ENCODE measurements around the gene C3orf49.

The C3orf49 gene

DNA sequence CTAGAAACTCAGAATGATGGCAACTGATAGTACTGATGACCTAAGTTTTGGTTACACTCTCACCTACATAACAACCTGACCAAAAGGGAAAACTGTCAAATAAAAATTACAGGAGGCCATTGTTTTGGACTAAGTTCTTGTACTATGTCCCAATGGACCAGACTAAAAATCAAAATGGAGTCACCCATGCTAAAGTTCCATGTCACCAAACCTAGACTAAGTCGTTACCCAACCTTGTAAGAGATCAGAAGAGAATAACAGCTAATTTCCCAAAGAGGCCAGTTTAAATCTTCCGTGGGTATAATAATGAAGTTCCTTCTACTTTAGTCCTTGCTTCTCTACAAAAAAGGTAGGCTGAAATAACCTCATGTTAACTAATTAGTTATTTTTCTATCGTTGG lies 32.2 kb downstream of the C3orf49 start:
- DNase-seq (ENCODE audit: low spot score): no peak

DNA sequence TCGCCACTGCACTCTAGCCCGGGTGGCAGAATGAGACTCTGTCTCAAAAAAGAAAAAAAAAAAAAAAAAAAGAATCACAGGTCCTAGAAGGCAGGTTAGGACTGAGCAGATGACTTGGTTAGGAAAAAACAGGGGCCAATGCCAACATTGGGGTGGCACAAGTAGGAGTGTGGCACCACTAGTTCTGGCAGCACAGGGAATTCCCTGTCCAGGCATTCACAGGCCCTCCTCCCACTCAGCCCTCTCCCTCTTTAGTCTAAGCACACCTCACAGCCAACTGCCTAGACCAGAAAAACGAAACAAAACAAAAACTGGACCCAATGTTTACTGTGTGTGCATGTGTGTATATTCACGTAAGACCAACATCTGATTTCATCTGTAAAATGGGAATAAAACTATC lies 34.0 kb downstream of the C3orf49 start:
- no peak for DNase-seq (ENCODE audit: low spot score)

DNA sequence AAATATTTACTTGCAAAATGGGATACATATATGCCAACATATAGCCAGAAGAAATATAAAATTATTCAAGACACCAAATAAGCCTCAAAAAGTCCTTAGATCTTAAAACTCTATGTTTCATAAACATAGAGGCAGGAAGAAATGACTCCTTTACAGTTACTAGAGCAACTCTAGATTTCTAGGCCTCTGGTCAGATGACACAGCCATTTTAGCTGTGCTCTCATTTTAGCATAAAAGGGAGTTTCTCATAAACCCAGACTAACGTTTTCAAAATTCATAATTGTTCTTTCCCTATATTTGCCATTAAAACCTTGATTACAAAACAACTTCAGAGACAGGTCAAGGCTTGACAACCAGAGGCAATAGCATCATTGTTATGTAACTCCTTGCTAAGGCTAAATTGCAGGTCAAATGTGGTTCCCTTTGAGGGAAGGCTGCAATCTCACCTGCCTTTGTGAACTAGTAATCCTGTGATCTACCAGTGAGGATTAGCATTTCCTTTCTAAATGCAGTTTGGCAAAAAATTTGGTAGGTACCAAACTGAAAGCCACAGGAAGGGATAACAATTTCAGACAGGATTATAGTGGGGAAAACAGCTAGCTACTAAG lies 36.3 kb downstream of the C3orf49 start:
- DNase-seq (ENCODE audit: low spot score): no peak

DNA sequence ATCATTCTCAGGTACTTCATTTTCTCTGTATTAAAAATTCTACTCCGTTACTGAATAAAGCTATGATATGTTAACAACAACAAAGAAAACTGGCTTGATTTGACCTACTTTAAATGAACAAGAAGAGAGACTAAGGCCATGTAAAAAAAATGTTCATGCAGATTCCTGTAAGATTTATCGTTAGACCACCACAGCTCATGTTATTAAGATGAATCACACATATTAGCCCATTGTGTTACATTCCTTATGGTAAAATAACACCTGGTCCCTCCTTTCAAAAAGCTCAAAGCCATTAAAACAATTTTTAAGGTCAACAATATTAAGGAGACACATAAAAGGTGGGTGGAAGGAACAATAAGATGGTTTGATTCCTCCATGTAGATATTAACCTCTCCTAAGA lies 38.2 kb downstream of the C3orf49 start:
- no peak for DNase-seq (ENCODE audit: low spot score)

DNA sequence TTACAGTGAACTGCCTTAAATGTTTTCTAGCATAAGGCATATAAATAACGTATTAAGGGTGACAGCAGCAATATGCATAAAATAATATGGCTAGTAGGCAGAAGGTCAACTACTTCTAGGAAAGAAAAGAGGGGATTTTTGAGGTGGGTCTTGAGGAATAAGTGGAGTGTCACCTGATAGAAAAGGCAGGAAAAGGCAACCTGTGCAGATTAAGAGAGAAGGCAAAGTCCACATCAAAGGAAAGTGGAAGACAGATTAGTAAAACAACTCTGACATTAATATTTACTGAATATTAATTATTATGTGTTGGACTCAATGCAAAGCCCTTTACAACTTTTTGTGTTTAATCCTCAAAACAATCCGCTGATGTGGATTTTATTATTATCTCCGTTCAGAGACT lies 41.7 kb downstream of the C3orf49 start:
- DNase-seq (ENCODE audit: low spot score): no peak

DNA sequence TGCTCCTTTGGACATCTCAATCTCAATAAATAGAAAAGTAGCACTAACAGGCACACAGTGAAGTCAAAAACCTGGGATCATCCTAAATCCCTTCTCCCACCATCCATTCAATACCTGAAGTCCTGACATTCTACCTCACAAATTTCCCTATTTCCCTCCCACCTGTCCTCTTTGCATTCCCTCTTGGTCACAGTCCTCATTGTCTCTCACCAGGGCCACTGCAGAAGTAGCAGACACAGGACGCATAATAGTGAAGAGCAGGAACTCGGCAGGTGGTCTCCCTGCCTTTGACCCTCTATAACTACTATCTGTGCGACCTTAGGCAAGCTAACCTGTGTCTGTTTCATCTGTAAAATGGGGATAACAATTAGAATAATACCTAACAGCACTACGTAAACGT lies 42.2 kb downstream of the C3orf49 start:
- no peak for DNase-seq (ENCODE audit: low spot score)

DNA sequence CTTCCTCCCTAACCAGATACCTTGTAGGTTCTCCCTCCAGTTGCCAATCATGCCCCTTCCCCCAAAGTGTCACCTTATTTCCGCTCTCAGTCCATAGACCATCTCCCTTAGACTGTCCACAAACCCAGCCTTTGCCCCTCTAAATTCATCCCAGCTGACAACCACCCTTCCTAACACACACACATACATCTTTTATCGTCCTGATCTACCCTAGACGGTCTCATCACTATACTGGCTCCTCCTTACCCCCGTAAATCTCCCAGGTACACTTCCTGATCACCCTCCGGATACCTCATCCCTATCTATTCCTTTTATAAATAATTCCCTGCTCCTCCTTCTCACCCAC lies 43.7 kb downstream of the C3orf49 start:
- DNase-seq (ENCODE audit: low spot score): no peak

DNA sequence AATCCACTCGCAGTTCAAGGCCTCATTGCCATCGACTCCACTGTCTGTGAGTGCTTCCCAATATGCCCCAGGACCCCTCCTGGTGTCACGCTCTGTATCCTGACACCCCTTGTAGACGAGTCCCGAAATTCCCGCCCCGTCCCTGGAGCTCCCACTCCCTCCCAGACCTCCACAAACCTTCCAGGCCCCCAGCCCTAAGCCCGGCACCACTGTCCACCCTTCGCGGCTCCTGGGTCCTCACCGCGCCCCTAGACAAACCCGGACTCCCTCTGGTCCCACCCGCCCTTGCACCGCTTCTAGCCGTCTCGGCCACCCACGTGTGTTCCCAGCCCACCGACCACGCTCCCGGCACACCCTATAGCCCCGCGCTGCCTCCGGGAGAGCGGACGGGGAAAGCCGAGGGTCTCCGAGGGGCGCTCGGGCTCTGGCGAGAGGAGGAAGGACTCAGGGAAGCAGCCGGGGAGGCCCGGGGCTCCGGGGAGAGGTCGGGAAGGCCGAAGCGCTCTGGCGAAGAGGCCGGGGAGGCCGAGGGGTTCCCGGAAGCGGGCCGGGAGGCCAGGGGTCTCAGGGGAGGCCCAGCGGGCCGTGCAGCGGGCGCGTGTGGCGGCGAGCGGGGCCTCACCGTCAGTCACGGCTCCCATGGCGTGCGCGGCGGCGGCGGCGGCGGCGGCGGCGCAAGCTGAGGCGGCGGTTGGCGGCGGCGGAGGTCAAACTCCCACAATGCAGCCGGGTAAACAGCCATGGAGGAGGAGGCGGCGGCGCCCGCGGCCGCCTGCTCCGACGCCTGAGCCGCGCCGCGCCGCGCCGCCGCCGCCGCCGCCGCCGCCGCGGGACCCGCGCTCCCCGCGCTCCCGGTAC lies 44.3 kb downstream of the C3orf49 start, which contains the start of the genes ATXN7 and THOC7:
TSS of gene ATXN7 (plus strand) at position 718 of the 858 bp plus-strand sequence. CDS start 48,732 bp downstream, outside the sequence.
TSS of gene THOC7 (minus strand) at position 656 of the 858 bp plus-strand sequence. CDS start at position 641, 15 bp downstream.
- DNase-seq (ENCODE audit: low spot score): peak; percentile 65

DNA sequence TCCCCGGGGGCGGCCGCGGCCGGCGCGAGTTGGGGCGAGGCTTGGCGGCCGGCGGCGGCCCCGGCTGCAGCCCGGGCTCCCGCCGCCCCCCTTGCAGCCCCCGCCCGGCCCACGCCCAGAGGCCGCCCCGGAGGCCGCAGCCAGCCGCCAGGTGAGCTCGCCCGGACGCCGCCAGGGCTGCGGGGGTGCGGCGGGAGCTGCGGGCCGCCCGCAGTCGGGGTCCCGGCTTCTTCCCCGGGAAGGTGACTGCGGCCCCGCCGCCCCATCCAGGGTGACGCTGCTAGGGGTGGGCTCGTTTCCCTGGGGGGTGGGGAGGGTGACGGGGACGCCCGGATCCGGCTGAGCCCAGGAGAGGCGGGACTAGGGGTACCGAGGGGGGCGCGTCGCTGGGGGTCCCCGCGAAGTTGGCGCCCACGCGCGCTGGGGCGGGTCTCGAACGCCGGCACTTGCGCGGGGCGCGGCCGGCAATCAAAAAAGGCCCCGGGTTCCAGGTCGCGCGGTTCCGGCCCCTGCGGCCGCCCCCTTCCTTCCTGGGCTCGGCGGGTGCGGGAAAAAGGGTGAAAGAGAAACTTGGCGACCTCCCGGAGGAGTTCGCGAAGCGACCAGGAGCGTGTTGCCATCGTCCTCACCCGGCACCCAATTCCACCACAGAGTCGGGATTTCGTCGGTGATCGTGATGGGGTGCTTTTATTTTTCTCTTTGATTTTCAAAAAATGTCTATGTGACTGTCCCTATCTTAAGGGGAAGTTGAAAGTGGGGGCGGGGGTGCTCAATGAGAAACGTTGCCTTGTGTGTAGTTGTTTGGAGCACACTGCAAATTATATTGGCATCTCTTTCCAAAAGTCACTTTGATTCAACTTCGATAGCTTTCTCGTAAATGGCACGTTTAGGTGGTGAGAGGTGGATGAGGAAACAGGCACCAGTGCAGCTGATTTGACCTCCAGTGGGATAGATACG lies 45.2 kb downstream of the C3orf49 start:
- peak; percentile 23 for DNase-seq (ENCODE audit: low spot score)

DNA sequence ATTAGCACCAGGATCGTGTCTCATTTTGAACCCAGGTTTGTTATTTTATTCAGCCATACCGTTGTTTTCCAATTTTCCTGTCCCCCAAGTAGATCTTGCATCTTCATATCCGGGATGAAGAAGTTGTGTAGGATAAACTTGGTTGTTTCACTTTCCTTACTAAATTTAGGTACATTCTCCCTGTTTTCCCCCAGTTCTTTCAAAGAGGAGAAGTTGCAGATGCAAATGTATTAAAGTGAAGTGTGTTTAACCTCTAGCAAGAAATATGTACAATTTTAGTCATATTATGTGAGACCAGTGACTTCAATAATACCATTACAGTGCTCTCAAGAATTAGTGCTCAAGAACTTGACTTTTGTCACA lies 45.8 kb downstream of the C3orf49 start:
- DNase-seq (ENCODE audit: low spot score): no peak

DNA sequence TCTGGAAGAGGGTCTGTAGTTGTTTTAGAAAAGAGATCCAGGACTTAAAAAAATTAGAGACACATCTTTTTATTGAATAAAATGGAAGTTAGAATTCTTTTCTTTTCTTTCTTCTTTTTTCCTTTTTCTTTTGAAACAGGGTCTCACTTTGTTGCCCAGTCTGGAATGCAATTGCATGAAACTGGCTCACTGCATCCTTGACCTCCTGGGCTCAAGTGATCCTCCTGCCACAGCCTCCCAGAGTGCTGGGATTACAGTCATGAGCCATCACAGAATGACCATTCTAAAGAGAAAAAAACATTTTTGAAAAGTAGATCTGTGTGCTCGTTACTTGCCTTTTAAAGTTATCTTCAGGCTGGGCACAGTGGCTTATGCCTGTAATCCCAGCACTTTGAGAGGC lies 48.1 kb downstream of the C3orf49 start:
- DNase-seq (ENCODE audit: low spot score): no peak

DNA sequence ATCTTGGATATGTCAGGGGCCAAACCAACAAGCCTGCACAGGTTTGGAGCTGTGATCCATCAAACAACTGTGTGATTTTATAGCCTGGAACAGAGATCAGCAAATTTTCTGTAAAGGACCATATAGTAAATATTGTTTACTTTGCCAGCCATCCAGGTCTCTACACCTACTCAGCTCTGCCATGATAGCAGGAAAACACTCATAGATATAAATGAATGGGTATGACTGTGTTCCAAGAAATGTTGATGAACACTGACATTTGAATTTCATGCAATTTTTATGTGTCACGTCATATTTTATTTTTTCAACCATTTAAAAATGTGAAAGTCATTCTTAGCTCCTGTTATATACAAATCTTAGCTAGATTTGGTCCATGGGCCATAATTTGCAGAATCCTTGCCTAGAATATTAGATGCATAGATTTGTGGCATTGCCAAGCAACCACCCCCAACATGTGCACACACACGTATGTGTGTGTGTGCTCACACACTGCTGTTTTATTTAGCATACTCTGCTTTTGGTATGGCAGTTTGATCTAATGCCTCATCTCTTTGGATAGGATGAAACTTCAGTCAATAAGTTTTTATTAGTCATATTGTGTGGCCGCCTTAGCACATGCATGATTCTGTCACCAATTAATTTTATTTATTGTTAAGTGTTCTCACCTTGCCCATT lies 51.0 kb downstream of the C3orf49 start:
- DNase-seq (ENCODE audit: low spot score): no peak

DNA sequence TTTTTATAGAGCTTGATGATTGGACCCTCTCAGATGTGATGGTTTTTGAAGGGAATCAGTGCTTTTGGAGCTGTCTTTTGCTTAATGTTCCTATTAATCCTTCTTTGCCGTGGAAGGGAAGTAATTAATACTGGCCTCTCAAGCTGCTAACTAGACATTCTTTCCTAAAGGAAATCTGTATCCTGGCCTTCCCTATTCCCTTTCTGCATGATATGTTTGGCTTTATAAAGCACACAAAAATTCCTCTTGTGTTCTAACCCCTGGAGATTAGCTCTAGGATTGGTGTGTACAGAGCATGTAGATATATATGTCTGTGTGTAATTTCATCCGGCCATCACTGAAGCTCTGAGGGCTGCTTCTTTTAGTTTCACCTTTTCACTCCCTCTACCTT lies 51.5 kb downstream of the C3orf49 start:
- DNase-seq (ENCODE audit: low spot score): no peak

DNA sequence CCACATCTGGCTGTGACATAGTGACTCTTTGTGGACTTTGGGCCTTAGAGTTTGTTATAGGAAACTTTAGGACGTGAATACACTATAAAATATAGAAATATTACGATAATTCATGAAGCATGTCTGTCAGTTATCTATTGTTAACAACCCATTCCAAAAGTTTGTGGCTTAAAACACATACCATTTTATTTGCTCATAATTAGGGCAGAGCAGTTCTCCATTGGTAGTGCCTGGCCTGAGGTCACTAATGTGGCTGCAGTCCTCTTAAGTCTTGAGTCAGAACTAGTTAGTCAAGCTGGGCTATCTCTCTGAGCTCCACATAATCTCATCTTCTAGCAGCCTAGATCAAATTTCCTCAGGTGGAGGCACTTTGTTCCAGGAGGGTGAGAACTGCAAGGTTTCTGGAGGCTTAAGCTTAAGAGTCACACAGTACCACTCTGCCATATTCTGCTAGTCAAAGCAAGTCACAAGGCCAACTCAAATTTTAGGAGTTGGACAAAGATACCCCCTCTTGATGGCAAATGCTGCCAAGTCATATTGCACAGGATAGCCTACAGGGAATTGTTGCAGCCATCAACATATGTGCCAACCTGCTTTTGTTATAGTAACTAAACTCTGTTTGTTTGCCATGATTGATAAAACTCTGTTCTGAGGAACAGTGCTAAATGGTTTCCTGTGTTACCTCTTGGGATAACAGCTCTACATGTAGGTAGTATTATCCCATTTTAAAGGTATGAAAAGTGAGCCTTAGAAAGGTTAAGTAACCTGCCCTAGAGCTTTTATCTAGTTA lies 53.2 kb downstream of the C3orf49 start:
- DNase-seq (ENCODE audit: low spot score): no peak

DNA sequence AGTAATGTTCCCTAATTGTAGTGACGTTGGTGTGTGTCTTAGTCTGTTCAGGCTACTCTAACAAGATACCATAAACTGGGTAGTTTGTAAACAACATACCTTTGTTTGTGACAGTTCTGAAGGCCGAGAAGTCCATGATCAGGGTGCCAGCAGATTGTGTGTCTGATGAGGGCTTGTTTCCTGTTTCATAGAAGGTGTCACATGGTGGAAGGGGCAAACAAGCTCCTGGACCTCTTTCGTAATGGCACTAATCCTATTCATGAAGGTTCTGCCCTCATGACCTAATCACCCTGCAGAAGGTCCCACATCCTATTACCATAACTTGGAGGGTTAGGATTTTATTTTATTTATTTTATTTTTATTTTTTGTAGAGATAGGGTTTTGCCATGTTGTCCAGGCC lies 55.7 kb downstream of the C3orf49 start:
- DNase-seq (ENCODE audit: low spot score): no peak

DNA sequence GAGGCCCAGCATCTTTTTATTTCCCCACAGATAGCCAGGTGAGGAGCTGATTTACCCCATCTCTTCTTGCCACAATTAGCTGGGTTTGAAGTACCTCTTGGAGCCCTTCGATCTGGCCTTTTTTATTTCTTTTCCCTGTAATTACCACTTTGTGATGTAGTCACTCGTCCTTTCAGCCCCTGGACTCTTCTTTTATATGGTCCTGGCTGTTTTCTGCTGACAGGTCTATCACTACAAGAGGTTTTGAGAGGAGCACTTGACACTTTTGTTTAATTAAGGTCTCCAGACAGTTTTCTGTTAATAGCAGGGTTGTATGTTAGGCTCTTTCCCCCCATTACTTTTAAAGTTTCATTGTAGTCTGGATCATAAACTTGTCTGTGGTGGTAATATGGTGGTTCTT lies 56.4 kb downstream of the C3orf49 start:
- DNase-seq (ENCODE audit: low spot score): no peak

DNA sequence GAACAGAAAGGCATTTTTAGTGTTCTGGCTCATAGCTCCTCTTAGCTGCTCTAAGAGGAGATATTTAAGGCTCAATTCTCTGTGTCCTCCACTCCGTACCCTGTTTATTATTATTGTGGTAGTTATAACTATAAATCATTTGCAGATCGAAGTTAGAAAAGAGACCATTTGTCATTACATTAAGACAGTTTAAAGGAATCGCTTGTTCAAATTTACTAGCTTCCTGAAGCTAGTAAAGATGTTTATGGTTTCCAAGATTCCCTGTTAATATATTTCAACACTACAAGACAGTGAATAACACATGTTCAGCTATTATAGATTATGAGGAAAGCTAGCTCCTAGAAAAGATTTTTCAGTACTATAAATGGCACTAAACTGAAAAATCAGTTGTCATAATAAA lies 57.2 kb downstream of the C3orf49 start:
- DNase-seq (ENCODE audit: low spot score): no peak

DNA sequence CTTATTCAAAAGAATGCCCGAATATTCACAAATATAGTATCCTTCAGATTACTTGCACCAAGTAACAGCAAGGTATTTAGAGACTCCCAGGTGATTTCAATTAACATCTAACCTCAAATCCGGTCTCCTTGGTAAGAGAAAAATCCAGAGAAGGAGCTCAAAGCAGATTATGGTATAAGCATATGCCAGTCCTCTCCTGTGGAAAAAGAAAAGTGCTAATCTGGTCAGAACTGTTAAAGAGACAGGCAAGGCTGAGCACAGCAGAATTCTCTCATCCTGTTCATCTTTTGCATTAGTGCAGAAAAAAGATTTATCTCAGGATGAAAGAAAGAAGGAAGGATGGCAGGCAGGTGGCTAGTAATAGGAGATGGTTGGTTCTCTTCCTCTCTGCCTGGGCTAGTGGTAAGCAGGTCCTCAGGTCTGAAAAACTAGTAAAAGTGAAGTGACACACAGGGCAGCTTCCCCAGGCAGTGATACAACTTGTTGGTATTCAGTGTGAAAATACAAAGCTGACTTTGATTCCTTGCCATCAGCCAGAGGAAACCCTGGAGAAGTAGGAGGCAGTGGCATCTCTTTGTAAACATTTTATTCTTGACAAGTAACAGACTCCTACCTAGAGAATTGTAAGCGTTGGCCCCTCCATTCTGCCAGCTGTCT lies 58.8 kb downstream of the C3orf49 start:
- no peak for DNase-seq (ENCODE audit: low spot score)

DNA sequence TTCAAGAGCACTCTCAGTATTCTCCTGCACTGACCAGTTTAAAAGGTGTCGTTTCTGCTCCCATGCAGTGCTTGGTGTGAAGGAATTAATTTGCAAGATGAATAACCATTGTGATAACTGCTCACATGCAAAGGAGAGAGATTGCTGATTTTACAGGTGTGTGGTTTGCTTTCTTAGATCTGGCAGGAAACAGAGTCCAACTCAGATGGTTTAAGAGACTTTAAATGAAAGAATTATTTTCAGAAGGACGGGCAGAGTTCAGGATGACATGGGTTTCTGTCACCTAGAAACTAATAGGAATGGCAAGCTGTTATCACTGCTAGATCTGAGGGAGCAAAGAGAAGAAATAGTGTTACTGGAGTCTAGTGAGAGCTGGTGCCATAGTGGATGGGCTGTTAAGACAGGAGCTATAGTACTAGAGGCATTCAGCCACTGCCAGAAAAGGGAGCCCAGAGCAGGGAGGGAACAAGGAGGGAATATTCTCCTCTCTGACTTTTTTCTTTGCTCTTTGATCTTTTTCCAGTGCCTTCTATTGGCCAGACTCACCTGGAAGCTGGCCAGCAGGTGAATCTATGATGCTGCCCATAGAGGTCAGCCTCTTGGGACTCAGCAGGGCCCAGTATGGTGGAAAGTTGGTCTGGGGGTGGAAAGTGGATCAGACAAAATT lies 59.4 kb downstream of the C3orf49 start:
- no peak for DNase-seq (ENCODE audit: low spot score)

DNA sequence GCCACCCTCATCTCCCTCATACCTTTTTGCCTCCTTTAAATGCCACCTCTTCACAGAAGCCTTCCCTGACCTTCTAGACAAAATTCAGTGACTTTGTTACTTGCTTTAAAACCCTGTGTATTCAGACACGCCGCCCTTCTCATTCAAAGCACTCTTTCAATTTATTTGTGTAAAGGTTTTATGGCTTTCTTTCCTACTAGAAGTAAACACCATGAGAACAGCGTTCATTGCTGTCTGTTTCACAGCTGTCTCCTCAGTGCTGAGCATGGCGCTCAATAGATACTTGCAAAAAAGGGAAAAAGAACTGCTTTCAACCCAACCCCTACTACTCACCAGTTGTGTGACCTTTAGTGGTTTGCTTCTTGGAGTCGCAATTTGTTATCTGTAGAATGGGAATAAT lies 61.6 kb downstream of the C3orf49 start:
- DNase-seq (ENCODE audit: low spot score): no peak
